ENCODE measurements around the gene STK32B. TPM values are rescaled to one million over a fixed set of nuclear protein-coding genes. Genes with fewer than 3 reads are reported as not detected.

STK32B gene
- total RNA-seq, 2 experiments from 2014 or later, result not detected

DNA sequence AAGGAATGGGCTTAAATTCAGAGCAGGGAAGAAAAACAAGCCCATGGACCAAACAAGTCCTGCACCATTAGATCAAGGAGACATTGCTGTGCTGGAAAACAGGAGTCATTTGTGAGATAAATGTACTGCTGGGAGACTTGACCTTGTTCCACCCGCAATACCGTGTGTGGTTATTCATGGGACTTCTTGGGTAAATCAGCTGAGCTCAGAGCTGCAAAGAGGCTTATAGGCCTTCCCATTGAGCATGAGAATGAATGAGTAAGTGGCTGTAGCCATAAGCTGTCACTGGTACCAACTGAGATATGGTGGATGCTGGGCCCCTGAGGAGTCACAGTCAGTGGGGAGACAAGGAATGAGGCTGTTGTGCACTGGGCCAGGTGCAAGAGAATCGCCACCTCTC is 29.7 kb upstream of the STK32B start:
- DNase-seq, result no peak
- TF ChIP-seq, protein P1, sequence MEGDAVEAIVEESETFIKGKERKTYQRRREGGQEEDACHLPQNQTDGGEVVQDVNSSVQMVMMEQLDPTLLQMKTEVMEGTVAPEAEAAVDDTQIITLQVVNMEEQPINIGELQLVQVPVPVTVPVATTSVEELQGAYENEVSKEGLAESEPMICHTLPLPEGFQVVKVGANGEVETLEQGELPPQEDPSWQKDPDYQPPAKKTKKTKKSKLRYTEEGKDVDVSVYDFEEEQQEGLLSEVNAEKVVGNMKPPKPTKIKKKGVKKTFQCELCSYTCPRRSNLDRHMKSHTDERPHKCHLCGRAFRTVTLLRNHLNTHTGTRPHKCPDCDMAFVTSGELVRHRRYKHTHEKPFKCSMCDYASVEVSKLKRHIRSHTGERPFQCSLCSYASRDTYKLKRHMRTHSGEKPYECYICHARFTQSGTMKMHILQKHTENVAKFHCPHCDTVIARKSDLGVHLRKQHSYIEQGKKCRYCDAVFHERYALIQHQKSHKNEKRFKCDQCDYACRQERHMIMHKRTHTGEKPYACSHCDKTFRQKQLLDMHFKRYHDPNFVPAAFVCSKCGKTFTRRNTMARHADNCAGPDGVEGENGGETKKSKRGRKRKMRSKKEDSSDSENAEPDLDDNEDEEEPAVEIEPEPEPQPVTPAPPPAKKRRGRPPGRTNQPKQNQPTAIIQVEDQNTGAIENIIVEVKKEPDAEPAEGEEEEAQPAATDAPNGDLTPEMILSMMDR (IDR thresholded peaks at IDR 0.05), result no peak
- Mint-ChIP-seq H3K36me3 (ENCODE audit: low read depth) (no peaks in the 10 kb centered on the region), H3K27me3 (peaks cover 3% of the 10 kb centered on the region), H3K27ac (no peak overlapping the region), H3K4me3 (no peak overlapping the region), H3K4me1 (ENCODE audit: low read depth) (peaks cover 7% of the 10 kb centered on the region), H3K9me3 (no peaks in the 10 kb centered on the region)
- ChIA-PET POLR2A (no interaction called here), CTCF (no interaction called here)
- ATAC-seq, result no peak
- intact Hi-C loops (cut with micrococcal nuclease), result no loop called here

DNA sequence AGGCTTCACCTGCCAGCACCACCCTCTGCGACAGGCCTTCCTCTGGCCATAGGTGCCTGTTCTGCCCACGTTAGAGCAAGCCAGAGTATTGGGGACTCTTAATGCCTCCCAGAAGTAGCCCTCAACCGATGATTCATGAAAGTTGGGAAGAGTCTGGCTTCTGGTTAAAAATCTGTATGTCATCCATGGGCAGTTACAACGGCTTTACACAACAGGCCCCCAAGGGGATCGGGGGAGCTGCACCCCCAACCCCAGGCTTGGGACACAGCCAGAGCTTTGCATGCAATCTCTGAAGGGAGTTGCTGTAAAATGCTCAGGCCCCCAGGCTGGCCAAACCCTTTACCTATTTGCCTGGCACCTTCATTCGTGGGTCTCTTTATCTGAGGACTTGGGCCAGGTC is 26.6 kb upstream of the STK32B start:
- H3K4me1 Mint-ChIP-seq (ENCODE audit: low read depth), result no peaks in the 10 kb centered on the region
- intact Hi-C loops (cut with micrococcal nuclease), result no loop called here
- TF ChIP-seq, protein P1 (IDR thresholded peaks at IDR 0.05), result no peak

GRCh38 chr4:5026371-5026770 is 24.9 kb upstream of the STK32B start:
- CTCF ChIA-PET, result no interaction called here
- no peak overlapping the region for H3K4me3 Mint-ChIP-seq
- H3K27me3 Mint-ChIP-seq, result peaks cover 3% of the 10 kb centered on the region
- H3K27ac Mint-ChIP-seq, result no peak overlapping the region
- H3K36me3 Mint-ChIP-seq (ENCODE audit: low read depth), result no peaks in the 10 kb centered on the region
- TF ChIP-seq, protein P1 (IDR thresholded peaks at IDR 0.05), result no peak
- H3K4me1 Mint-ChIP-seq (ENCODE audit: low read depth), result no peaks in the 10 kb centered on the region
- DNase-seq (no peak), ATAC-seq (no peak)
- intact Hi-C loops (cut with micrococcal nuclease), result no loop called here
- POLR2A ChIA-PET, result no interaction called here
- H3K9me3 Mint-ChIP-seq, result no peaks in the 10 kb centered on the region

More for the DNA sequence above, 26.6 kb upstream of the STK32B start:
- no peak overlapping the region for H3K27ac Mint-ChIP-seq
- H3K9me3 Mint-ChIP-seq, result no peaks in the 10 kb centered on the region
- POLR2A ChIA-PET, result no interaction called here
- ATAC-seq, result no peak
- H3K36me3 Mint-ChIP-seq (ENCODE audit: low read depth), result no peaks in the 10 kb centered on the region
- no peak for DNase-seq
- H3K4me3 Mint-ChIP-seq, result no peak overlapping the region
- CTCF ChIA-PET, result no interaction called here
- H3K27me3 Mint-ChIP-seq, result peaks cover 3% of the 10 kb centered on the region

- H3K9me3 Mint-ChIP-seq, result no peaks in the 10 kb centered on the region
- no peak for DNase-seq
Measured at GRCh38 chr4:5027346-5027745, 23.9 kb upstream of the STK32B start.

DNA sequence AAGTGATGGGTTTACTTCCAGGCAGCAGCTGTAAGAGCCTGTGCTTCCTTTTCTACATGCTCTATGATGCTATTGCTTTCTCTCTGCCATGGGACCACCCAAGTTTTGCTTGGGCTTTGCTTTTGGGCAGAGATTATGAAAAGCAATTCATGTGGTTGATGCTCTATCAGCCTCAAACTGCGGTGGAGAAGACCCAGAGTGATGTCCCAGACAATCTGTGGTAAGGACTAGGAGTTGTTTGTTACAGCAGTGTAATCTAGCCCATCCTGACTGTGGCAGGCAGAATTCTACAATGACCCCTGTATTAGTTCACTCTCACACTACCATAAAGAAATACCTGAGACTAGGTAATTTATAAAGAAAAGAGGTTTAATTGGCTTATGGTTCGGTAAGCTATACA is 22.8 kb upstream of the STK32B start:
- no peak overlapping the region for H3K27ac Mint-ChIP-seq

More at GRCh38 chr4:5027346-5027745, 23.9 kb upstream of the STK32B start:
- Mint-ChIP-seq H3K4me1 (ENCODE audit: low read depth) (no peaks in the 10 kb centered on the region), H3K36me3 (ENCODE audit: low read depth) (no peaks in the 10 kb centered on the region), H3K4me3 (no peak overlapping the region), H3K27me3 (peaks cover 4% of the 10 kb centered on the region), H3K27ac (no peak overlapping the region)
- TF ChIP-seq, protein P1 (IDR thresholded peaks at IDR 0.05), result no peak
- no peak for ATAC-seq
- POLR2A ChIA-PET, result interaction anchor here (0.6 kb wide), 1 partner anchor 795 kb away, joined by 3 read pairs; no protein-coding TSS in a partner anchor
- CTCF ChIA-PET, result no interaction called here
- intact Hi-C loops (cut with micrococcal nuclease), result no loop called here

More for the DNA sequence above, 22.8 kb upstream of the STK32B start:
- Mint-ChIP-seq H3K4me3 (no peak overlapping the region), H3K9me3 (no peaks in the 10 kb centered on the region), H3K4me1 (ENCODE audit: low read depth) (peaks cover 2% of the 10 kb centered on the region), H3K36me3 (ENCODE audit: low read depth) (no peaks in the 10 kb centered on the region), H3K27me3 (peaks cover 4% of the 10 kb centered on the region)
- DNase-seq (no peak), ATAC-seq (no peak)
- ChIA-PET CTCF (no interaction called here), POLR2A (no interaction called here)
- TF ChIP-seq, protein P1 (IDR thresholded peaks at IDR 0.05), result no peak
- intact Hi-C loops (cut with micrococcal nuclease), result no loop called here

Measured in activated CD8-positive, alpha-beta T cell treated with anti-CD3 and anti-CD28 coated beads for 36 hours (primary cell).